GM23338 (cell line): ENCODE measurements around the gene ARMC5.

Source experiments
- CTCF ChIP-seq, 2 experiments: fragments of 200-600 bp in 1 of 2; sonication (generic) in 1 of 2; conservative IDR thresholded peaks; 2 replicates each; pipeline versions ENCODE4 v1.5.1 to v1.6.1; 2016 to 2017; ENCODE audit warnings: antibody characterized with exemption in 2 of 2, low read depth in 2 of 2, mild to moderate bottlenecking in 2 of 2, moderate library complexity in 1 of 2
- EZH2 ChIP-seq: fragments of 200-600 bp; sonication (generic); IDR thresholded peaks from one replicate; pipeline ENCODE4 v1.8.0; 2017; ENCODE audit warnings: antibody characterized with exemption, mild to moderate bottlenecking, low read depth; ENCODE audit not compliant: unreplicated experiment
- EZH2phosphoT487 ChIP-seq: fragments of 200-600 bp; sonication (generic); IDR thresholded peaks from one replicate; pipeline ENCODE4 v1.8.1; 2018; ENCODE audit warnings: antibody characterized with exemption; ENCODE audit not compliant: unreplicated experiment
- POLR2AphosphoS5 ChIP-seq: IDR thresholded peaks from 2 replicates; pipeline ENCODE4 v1.6.1; 2016; ENCODE audit warnings: antibody characterized with exemption, low read depth
- ZNF114 ChIP-seq: fragments of 250-450 bp; sonication (Bioruptor Pico); IDR thresholded peaks from 2 replicates; pipeline ENCODE4 v1.5.0; 2020; ENCODE audit warnings: mild to moderate bottlenecking, moderate library complexity
- ZNF462 ChIP-seq: fragments of 250-450 bp; sonication (Bioruptor Pico); IDR thresholded peaks from 2 replicates; pipeline ENCODE4 v1.5.0; 2020; ENCODE audit warnings: mild to moderate bottlenecking, moderate library complexity
- TF ChIP-seq, protein P1 (sequence below): IDR thresholded peaks from one replicate; pipeline ENCODE4 v1.6.1; 2018; ENCODE audit warnings: antibody characterized with exemption; ENCODE audit not compliant: unreplicated experiment

GRCh38 chr16:31479751-31480150 is 20.4 kb downstream of the ARMC5 start:
- TF ChIP-seq CTCF (conservative IDR thresholded peaks at IDR 0.05; ENCODE audit: low read depth in 2 of 2): no peak
- TF ChIP-seq EZH2: no peak
- no peak for TF ChIP-seq POLR2AphosphoS5
- TF ChIP-seq EZH2phosphoT487: no peak
- TF ChIP-seq ZNF114 (CRISPR knock-in tag): no peak
- TF ChIP-seq, protein P1, sequence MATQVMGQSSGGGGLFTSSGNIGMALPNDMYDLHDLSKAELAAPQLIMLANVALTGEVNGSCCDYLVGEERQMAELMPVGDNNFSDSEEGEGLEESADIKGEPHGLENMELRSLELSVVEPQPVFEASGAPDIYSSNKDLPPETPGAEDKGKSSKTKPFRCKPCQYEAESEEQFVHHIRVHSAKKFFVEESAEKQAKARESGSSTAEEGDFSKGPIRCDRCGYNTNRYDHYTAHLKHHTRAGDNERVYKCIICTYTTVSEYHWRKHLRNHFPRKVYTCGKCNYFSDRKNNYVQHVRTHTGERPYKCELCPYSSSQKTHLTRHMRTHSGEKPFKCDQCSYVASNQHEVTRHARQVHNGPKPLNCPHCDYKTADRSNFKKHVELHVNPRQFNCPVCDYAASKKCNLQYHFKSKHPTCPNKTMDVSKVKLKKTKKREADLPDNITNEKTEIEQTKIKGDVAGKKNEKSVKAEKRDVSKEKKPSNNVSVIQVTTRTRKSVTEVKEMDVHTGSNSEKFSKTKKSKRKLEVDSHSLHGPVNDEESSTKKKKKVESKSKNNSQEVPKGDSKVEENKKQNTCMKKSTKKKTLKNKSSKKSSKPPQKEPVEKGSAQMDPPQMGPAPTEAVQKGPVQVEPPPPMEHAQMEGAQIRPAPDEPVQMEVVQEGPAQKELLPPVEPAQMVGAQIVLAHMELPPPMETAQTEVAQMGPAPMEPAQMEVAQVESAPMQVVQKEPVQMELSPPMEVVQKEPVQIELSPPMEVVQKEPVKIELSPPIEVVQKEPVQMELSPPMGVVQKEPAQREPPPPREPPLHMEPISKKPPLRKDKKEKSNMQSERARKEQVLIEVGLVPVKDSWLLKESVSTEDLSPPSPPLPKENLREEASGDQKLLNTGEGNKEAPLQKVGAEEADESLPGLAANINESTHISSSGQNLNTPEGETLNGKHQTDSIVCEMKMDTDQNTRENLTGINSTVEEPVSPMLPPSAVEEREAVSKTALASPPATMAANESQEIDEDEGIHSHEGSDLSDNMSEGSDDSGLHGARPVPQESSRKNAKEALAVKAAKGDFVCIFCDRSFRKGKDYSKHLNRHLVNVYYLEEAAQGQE: no peak
- no peak for TF ChIP-seq ZNF462 (CRISPR knock-in tag)
